Measurements from ENCODE around the gene ATP8A2.

DNA sequence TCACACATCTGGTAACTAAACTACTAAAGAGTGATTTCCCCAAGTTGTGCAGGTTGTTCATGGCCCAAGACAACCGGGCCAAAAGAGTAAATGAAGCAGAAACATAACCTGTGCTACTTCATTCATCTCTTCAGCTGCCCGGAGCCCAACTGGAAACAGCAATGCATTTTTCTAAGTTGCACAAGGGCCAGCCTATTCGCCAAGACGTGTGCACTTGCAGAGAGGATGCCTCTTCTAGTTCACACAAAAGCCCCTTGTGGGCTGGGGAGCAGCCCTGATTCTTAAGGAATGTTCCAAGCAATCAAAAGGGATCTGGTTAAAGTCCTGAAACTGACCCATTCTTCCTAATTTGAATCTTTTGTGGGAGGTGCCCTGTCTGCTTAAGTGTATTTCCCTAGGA is 404.2 kb downstream of the ATP8A2 start:
- TF ChIP-seq EZH2phosphoT487 (IDR thresholded peaks at IDR 0.05) = no peak
- TF ChIP-seq, protein P1, sequence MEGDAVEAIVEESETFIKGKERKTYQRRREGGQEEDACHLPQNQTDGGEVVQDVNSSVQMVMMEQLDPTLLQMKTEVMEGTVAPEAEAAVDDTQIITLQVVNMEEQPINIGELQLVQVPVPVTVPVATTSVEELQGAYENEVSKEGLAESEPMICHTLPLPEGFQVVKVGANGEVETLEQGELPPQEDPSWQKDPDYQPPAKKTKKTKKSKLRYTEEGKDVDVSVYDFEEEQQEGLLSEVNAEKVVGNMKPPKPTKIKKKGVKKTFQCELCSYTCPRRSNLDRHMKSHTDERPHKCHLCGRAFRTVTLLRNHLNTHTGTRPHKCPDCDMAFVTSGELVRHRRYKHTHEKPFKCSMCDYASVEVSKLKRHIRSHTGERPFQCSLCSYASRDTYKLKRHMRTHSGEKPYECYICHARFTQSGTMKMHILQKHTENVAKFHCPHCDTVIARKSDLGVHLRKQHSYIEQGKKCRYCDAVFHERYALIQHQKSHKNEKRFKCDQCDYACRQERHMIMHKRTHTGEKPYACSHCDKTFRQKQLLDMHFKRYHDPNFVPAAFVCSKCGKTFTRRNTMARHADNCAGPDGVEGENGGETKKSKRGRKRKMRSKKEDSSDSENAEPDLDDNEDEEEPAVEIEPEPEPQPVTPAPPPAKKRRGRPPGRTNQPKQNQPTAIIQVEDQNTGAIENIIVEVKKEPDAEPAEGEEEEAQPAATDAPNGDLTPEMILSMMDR (IDR thresholded peaks at IDR 0.05) = no peak
- TF ChIP-seq EZH2 (IDR thresholded peaks at IDR 0.05) = no peak

Data from neural progenitor cell (in vitro differentiated cells).